ENCODE data around the gene C3orf18.

Gene C3orf18

DNA sequence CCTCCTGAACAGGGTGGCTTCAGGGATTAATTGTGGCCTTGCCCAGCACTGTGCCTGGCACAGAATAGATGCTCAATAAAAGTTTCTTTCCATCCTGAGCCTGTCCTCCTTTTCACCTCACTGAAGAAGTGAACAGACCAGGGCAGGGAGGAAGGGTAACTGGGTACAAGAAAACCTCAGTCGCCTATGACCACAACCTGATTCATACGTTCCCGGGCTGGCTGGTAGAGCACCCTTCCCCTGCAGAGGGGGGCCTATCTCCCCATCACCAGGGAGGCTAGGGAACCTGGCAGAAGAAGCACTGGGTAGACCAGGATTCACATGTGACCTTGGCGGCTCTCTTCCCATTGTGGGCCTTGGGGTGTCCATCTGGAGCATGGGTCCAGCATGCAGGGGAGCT is 36.3 kb downstream of the C3orf18 start:
- Histone ChIP-seq H3K27ac (replicated peaks) (no peak overlapping the region), H3K27me3 (ENCODE audit: insufficient read depth, poor library complexity, severe bottlenecking) (peaks cover 14% of the 10 kb centered on the region), H3K4me3 (replicated peaks; ENCODE audit: insufficient read depth, low read length) (no peak overlapping the region)
- no peak for TF ChIP-seq SPI1 (IDR thresholded peaks at IDR 0.05; ENCODE audit: borderline replicate concordance, low read depth)
- DNase-seq (ENCODE audit: low read depth in 1 of 2, low spot score in 1 of 2), result no peak

- Histone ChIP-seq H3K27ac (replicated peaks) (no peak overlapping the region), H3K27me3 (ENCODE audit: insufficient read depth, poor library complexity, severe bottlenecking) (peaks cover 11% of the 10 kb centered on the region), H3K4me3 (replicated peaks; ENCODE audit: insufficient read depth, low read length) (no peak overlapping the region)
- TF ChIP-seq REST (IDR thresholded peaks at IDR 0.05; ENCODE audit: insufficient replicate concordance, low read depth), result no peak
- no peak for TF ChIP-seq GABPA (IDR thresholded peaks at IDR 0.05; ENCODE audit: low read depth)
- TF ChIP-seq, protein P1, sequence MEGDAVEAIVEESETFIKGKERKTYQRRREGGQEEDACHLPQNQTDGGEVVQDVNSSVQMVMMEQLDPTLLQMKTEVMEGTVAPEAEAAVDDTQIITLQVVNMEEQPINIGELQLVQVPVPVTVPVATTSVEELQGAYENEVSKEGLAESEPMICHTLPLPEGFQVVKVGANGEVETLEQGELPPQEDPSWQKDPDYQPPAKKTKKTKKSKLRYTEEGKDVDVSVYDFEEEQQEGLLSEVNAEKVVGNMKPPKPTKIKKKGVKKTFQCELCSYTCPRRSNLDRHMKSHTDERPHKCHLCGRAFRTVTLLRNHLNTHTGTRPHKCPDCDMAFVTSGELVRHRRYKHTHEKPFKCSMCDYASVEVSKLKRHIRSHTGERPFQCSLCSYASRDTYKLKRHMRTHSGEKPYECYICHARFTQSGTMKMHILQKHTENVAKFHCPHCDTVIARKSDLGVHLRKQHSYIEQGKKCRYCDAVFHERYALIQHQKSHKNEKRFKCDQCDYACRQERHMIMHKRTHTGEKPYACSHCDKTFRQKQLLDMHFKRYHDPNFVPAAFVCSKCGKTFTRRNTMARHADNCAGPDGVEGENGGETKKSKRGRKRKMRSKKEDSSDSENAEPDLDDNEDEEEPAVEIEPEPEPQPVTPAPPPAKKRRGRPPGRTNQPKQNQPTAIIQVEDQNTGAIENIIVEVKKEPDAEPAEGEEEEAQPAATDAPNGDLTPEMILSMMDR (IDR thresholded peaks at IDR 0.05; ENCODE audit: insufficient read depth, low read length), result no peak
- no peak for TF ChIP-seq SPI1 (IDR thresholded peaks at IDR 0.05; ENCODE audit: borderline replicate concordance, low read depth)
- no peak for TF ChIP-seq POLR2AphosphoS5 (IDR thresholded peaks at IDR 0.05; ENCODE audit: low read depth)
- no peak for DNase-seq (ENCODE audit: low read depth in 1 of 2, low spot score in 1 of 2)
Observed at GRCh38 chr3:50530001-50530970, 37.3 kb downstream of the C3orf18 start.

GRCh38 chr3:50525987-50526386 is 41.6 kb downstream of the C3orf18 start:
- Histone ChIP-seq H3K27me3 (ENCODE audit: insufficient read depth, poor library complexity, severe bottlenecking) (peaks cover 6% of the 10 kb centered on the region), H3K27ac (replicated peaks) (no peak overlapping the region), H3K4me3 (replicated peaks; ENCODE audit: insufficient read depth, low read length) (no peak overlapping the region)
- TF ChIP-seq, protein P1 (IDR thresholded peaks at IDR 0.05; ENCODE audit: insufficient read depth, low read length), result no peak
- no peak for TF ChIP-seq GABPA (IDR thresholded peaks at IDR 0.05; ENCODE audit: low read depth)
- no peak for TF ChIP-seq POLR2AphosphoS5 (IDR thresholded peaks at IDR 0.05; ENCODE audit: low read depth)
- no peak for TF ChIP-seq SPI1 (IDR thresholded peaks at IDR 0.05; ENCODE audit: borderline replicate concordance, low read depth)
- TF ChIP-seq REST (IDR thresholded peaks at IDR 0.05; ENCODE audit: insufficient replicate concordance, low read depth), result peak; percentile 98
- peak; percentile 63 to 67 for DNase-seq (ENCODE audit: low read depth in 1 of 2, low spot score in 1 of 2)

DNA sequence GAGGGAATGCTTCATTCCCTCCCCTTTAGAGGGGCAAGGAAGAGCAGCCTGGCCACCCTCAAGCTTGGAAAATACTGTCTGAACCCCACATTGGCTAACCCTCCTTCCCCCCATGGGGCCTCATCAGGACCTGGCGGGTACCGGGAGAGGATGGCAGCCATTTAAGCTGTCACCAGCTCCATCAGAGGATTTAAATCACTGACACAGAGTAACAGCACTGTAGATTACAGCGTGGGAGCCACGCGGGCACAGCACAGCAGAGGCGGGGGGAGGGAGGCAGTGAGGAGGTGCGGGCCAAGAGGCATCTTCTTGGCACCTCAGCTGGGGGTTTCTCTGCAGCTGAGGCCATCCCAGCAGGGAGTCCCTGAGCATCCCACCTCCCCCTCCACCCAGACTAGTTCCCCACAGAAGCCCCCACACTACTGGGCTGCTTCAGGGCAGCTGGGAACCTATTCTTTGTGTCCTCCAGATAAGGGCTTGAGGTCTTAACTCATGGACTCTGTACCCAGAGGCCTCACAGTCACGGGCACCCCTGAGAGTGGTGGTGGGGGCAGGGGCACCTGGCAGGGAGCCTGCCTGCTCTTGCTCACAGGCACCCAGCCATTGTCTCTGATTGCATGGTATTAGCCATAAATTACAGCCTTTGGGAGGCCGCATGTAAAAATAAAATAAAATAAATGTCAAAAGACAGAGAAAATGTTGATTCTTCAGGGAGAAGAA is 42.2 kb downstream of the C3orf18 start:
- no peaks in the 10 kb centered on the region for H3K27me3 ChIP-seq (ENCODE audit: insufficient read depth, poor library complexity, severe bottlenecking)
- no peak overlapping the region for H3K4me3 ChIP-seq (replicated peaks; ENCODE audit: insufficient read depth, low read length)
- TF ChIP-seq, protein P1 (IDR thresholded peaks at IDR 0.05; ENCODE audit: insufficient read depth, low read length), result no peak
- no peak for TF ChIP-seq POLR2AphosphoS5 (IDR thresholded peaks at IDR 0.05; ENCODE audit: low read depth)
- TF ChIP-seq GABPA (IDR thresholded peaks at IDR 0.05; ENCODE audit: low read depth), result no peak
- TF ChIP-seq REST (IDR thresholded peaks at IDR 0.05; ENCODE audit: insufficient replicate concordance, low read depth), result no peak
- no peak for TF ChIP-seq SPI1 (IDR thresholded peaks at IDR 0.05; ENCODE audit: borderline replicate concordance, low read depth)
- no peak for DNase-seq (ENCODE audit: low read depth in 1 of 2, low spot score in 1 of 2)
- no peak overlapping the region for H3K27ac ChIP-seq (replicated peaks)

Data from HL-60 (cell line).